PC-9 (cell line): Measurements from ENCODE around the gene FILIP1L. TPM values are rescaled to one million over a fixed set of nuclear protein-coding genes. Genes with fewer than 3 reads are reported as not detected.

Experiments
- BruUV-seq: library from RNA; stranded (reverse); fragments of 400-500 nt; replicated peaks from 2 replicates; lab custom pipeline; 2021; lab: Mats Ljungman, UMichigan
- CTCF ChIA-PET: fragments of 300-600 bp; sonication (Branson Sonifier 250); formaldehyde crosslinking; loops from one replicate; lab custom pipeline; 2022; ENCODE audit warnings: antibody characterized with exemption; lab: Charles Lee
- POLR2A ChIA-PET: fragments of 300-600 bp; sonication (Branson Sonifier 250); formaldehyde crosslinking; loops from one replicate; lab custom pipeline; 2022; ENCODE audit warnings: antibody characterized with exemption; ENCODE audit not compliant: unreplicated experiment; lab: Charles Lee
- DNase-seq, 2 experiments: peaks; one replicate each; pipeline versions ENCODE4 v3.0.0 to v3.0.0-alpha.2; 2015 to 2022; ENCODE audit warnings: mixed read lengths in 1 of 2
- H2AFZ ChIP-seq: fragments of 200-600 bp; sonication (generic); 2 replicates; pipeline ENCODE4 v1.8.1; 2017; ENCODE audit warnings: antibody characterized with exemption
- H3F3A ChIP-seq: fragments of 200-600 bp; sonication (generic); 2 replicates; pipeline ENCODE4 v1.8.1; 2017; ENCODE audit warnings: antibody characterized with exemption, mild to moderate bottlenecking, low read depth; ENCODE audit not compliant: insufficient read depth
- H3K27ac ChIP-seq: fragments of 200-600 bp; sonication (generic); 2 replicates; pipeline ENCODE4 v1.6.1; 2016; ENCODE audit warnings: mixed run types
- H3K27me3 ChIP-seq: fragments of 200-600 bp; sonication (generic); 2 replicates; pipeline ENCODE4 v1.6.1; 2016; ENCODE audit warnings: low read depth, mixed run types; ENCODE audit not compliant: insufficient read depth
- H3K36me3 ChIP-seq: fragments of 200-600 bp; sonication (generic); 2 replicates; pipeline ENCODE4 v1.6.1; 2016; ENCODE audit warnings: low read depth, mixed run types
- H3K4me1 ChIP-seq: fragments of 200-600 bp; sonication (generic); replicated peaks from 2 replicates; pipeline ENCODE4 v1.6.1; 2016; ENCODE audit warnings: mixed run types; ENCODE audit not compliant: insufficient read depth
- H3K4me2 ChIP-seq: fragments of 200-600 bp; sonication (generic); 2 replicates; pipeline ENCODE4 v1.6.1; 2017; ENCODE audit warnings: mixed run types
- H3K4me3 ChIP-seq: fragments of 200-600 bp; sonication (generic); 2 replicates; pipeline ENCODE4 v1.6.1; 2016; ENCODE audit warnings: mixed run types
- H3K79me2 ChIP-seq: fragments of 200-600 bp; sonication (generic); 2 replicates; pipeline ENCODE4 v1.6.1; 2017; ENCODE audit warnings: low read depth, mixed run types
- H3K9me2 ChIP-seq: fragments of 200-600 bp; sonication (generic); 2 replicates; pipeline ENCODE4 v1.8.1; 2017; ENCODE audit warnings: mild to moderate bottlenecking; ENCODE audit not compliant: insufficient read depth
- H3K9me3 ChIP-seq: fragments of 200-600 bp; sonication (generic); 2 replicates; pipeline ENCODE4 v1.8.1; 2016; ENCODE audit warnings: low read depth; ENCODE audit not compliant: insufficient read depth
- H4K20me1 ChIP-seq: fragments of 200-600 bp; sonication (generic); 2 replicates; pipeline ENCODE4 v1.8.1; 2017; ENCODE audit not compliant: insufficient read depth
- CTCF ChIP-seq: fragments of 200-600 bp; sonication (generic); conservative IDR thresholded peaks from 2 replicates; pipeline ENCODE4 v1.6.1; 2017; ENCODE audit warnings: mixed run types, antibody characterized with exemption, mild to moderate bottlenecking, moderate library complexity
- EZH2 ChIP-seq: fragments of 200-600 bp; sonication (generic); IDR thresholded peaks from 2 replicates; pipeline ENCODE4 v1.8.0; 2017; ENCODE audit warnings: antibody characterized with exemption, low read depth
- intact Hi-C: fragments of 100-400 bp; cut with micrococcal nuclease; formaldehyde crosslinking; loops from one replicate; pipeline ENCODE4 v1.10.0; 2022; ENCODE audit not compliant: unreplicated experiment
- total RNA-seq: library from RNA; stranded (reverse); gene quantifications from 2 replicates; pipeline ENCODE4 v1.2.3, GENCODE V29; 2021

Gene FILIP1L
- total RNA-seq, 1 experiment from 2014 or later: 16.8 TPM

DNA sequence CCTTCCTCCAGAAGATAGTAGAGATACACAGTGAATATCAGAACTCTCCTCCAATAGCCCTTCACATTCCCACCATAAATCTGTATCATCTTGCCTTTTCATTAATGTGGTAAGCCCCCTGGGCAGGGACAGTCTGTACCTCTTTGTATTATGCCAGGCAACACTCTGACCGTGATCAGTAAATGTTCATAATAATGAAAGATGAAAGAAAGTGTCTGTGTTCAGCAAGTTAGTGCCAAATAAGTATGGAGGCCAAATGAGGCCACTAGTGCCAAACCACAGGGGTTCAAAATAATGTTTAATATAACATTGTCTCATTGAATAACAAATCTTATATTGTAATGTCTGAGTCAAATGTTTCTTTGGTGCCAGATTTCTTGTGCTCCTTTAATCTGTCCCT, 192.3 kb downstream of the FILIP1L start:
- TF ChIP-seq EZH2 (no peak), CTCF (no peak)
- DNase-seq: no peak
- Histone ChIP-seq H3K27ac (no peak overlapping the region), H3K4me1 (peaks cover 27% of the 10 kb centered on the region), H3K79me2 (no peaks in the 10 kb centered on the region), H3K4me2 (no peak overlapping the region), H3K4me3 (no peak overlapping the region), H3K27me3 (no peaks in the 10 kb centered on the region), H3K9me3 (no peaks in the 10 kb centered on the region; the same call in 1 of the 2 replicates), H3K36me3 (0 out of 2 replicates have a peak, but pooled peaks cover 6% of the 10 kb centered on the region), H3F3A (peaks cover 19% of the 10 kb centered on the region), H3K9me2 (no peaks in the 10 kb centered on the region), H2AFZ (no peak overlapping the region), H4K20me1 (no peaks in the 10 kb centered on the region)
- ChIA-PET CTCF (no interaction called here), POLR2A (no interaction called here)
- no TSS peak for BruUV-seq
- intact Hi-C loops: no loop called here

- Histone ChIP-seq H3K27me3 (no peaks in the 10 kb centered on the region), H2AFZ (no peak overlapping the region)
These were observed 193.0 kb downstream of the FILIP1L start for GRCh38 chr3:99921377-99921695.

DNA sequence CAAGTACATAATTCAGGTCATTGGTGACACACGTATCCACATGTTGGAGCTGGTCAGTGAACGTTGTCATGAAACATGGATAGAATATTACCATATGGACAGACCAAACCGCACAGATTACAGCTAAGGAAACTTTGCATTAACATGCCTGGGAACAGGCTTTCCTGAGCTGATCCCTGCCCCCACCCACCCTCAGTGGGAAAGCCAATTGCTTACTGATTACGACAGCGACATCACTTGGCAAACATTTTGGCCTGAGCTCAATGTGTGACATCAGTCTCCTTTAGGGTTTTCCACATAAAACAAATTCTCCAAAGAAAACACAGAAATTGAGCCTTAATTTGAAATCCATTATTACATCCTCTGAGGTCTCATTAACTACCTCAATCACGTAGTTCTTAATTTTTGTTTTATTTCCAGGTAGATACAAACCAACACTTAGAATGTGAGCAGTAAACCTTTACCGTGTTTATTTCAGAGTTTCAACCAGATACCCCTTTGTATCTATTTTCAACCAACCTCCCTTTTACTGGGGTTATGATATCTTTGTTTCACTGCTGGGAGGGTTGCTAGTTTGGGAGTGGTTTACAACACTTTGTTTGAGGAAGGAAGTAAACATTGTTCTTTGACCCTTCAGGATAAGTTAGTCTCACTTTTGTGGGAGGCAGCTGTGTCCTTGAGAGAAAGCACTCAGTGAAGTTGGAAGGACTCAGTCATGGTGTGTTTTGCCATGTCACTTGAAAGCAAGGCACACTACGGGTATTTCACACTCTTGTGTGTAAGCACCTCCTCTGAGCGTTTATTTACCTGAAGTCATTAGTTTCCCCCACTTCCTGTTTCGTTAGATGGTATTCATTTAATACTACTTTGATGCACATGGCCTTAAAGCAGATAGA, 193.6 kb downstream of the FILIP1L start:
- H3K4me3 ChIP-seq: no peak overlapping the region
- POLR2A ChIA-PET: no interaction called here
- no peaks in the 10 kb centered on the region for H3K27me3 ChIP-seq
- CTCF ChIA-PET: no interaction called here
- H2AFZ ChIP-seq: no peak overlapping the region
- H3K79me2 ChIP-seq: no peaks in the 10 kb centered on the region
- no peak overlapping the region for H3K27ac ChIP-seq
- TF ChIP-seq EZH2 (no peak), CTCF (no peak)
- no peaks in the 10 kb centered on the region; the same call in 1 of the 2 replicates for H3K9me3 ChIP-seq
- H3K4me2 ChIP-seq: no peak overlapping the region
- H3K4me1 ChIP-seq: peaks cover 18% of the 10 kb centered on the region
- H3K36me3 ChIP-seq: 0 out of 2 replicates have a peak, but pooled peaks cover 3% of the 10 kb centered on the region
- peaks cover 13% of the 10 kb centered on the region for H3F3A ChIP-seq
- intact Hi-C loops: no loop called here
- BruUV-seq: no TSS peak
- H3K9me2 ChIP-seq: no peaks in the 10 kb centered on the region
- DNase-seq: no peak
- no peaks in the 10 kb centered on the region for H4K20me1 ChIP-seq

More at GRCh38 chr3:99921377-99921695, 193.0 kb downstream of the FILIP1L start:
- Histone ChIP-seq H3K27ac (no peak overlapping the region), H3K4me2 (no peak overlapping the region), H3K9me2 (no peaks in the 10 kb centered on the region), H3K79me2 (no peaks in the 10 kb centered on the region), H4K20me1 (no peaks in the 10 kb centered on the region), H3K9me3 (no peaks in the 10 kb centered on the region; the same call in 1 of the 2 replicates), H3F3A (peaks cover 19% of the 10 kb centered on the region), H3K36me3 (0 out of 2 replicates have a peak, but pooled peaks cover 3% of the 10 kb centered on the region), H3K4me1 (peaks cover 24% of the 10 kb centered on the region), H3K4me3 (no peak overlapping the region)
- POLR2A ChIA-PET: no interaction called here
- DNase-seq: no peak
- CTCF ChIA-PET: no interaction called here
- no TSS peak for BruUV-seq
- TF ChIP-seq CTCF: no peak
- TF ChIP-seq EZH2: no peak
- intact Hi-C loops: no loop called here
